Neural progenitor cell (in vitro differentiated cells): Measurements from ENCODE around the gene VEGFA.

ENCODE experiments used
- CTCF ChIP-seq: fragments of 200-600 bp; sonication (generic); IDR thresholded peaks from 2 replicates; pipeline ENCODE4 v1.5.1; 2017; ENCODE audit warnings: antibody characterized with exemption, mild to moderate bottlenecking
- EZH2 ChIP-seq: fragments of 200-600 bp; sonication (generic); IDR thresholded peaks from 2 replicates; pipeline ENCODE4 v1.6.1; 2017; ENCODE audit warnings: antibody characterized with exemption, mild to moderate bottlenecking, moderate library complexity
- EZH2phosphoT487 ChIP-seq: fragments of 200-600 bp; sonication (generic); IDR thresholded peaks from 2 replicates; pipeline ENCODE4 v1.6.1; 2017; ENCODE audit warnings: antibody characterized with exemption

DNA sequence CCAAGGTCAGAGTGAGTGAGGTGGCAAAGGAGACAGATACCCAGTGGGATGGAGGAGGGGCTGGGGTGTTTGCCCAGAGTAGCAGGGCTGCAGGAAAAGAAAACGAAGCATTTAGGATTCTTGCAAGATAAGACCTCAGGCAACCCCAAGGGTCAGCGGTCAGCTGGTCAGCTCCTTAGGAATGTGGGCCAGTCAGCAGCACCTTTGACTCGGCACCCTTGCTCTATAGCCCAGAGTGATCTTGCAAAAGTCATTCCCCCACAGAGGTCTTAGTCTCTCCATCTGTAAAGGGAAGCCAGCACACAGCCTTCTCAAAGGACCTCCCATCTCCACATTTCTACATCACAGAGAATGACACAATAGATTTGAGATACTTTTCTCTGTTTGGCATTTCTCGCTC lies 56.7 kb downstream of the VEGFA start:
- TF ChIP-seq EZH2phosphoT487 (no peak), CTCF (no peak), EZH2 (no peak)
